ENCODE results near the gene DISP2. TPM values are rescaled to one million over a fixed set of nuclear protein-coding genes. Genes with fewer than 3 reads are reported as not detected.

DISP2 gene
- total RNA-seq, 1 experiment from 2014 or later, result 1.3 TPM

DNA sequence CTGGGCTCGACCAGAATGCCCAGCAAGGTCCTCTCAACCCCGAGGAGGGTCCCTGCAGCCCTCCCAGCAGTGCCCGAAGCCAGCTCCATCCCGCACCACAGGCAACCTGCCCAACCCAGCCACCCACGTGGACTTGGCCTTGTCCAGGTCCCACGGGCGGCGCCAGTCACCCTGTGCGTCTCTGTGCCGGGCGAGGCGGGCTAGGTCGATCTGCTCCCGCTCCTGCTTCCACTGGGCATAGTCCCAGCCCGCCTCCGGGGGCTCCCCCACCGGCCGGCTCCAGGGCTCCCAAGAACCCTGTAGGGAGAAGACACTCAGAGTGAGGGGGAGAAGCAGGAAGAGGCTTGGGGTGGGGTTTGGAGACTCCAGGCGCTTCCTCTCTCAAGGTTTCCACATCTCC lies 20.4 kb upstream of the DISP2 start:
- H3K27me3 ChIP-seq (ENCODE audit: insufficient read depth, low read length), result no peaks in the 10 kb centered on the region
- no peaks in the 10 kb centered on the region; a peak in 2 of 7 replicates for H3K36me3 Mint-ChIP-seq (ENCODE audit: insufficient read depth in 1 of 3, low read depth in 3 of 3)
- H3K27ac ChIP-seq (ENCODE audit: insufficient read length, low read depth, low read length), result no peak overlapping the region
- no peak overlapping the region for H3K14ac ChIP-seq (ENCODE audit: insufficient read depth, low read length)
- H3K4me1 ChIP-seq (ENCODE audit: insufficient read depth, low read length), result no peaks in the 10 kb centered on the region
- DNase-seq, result peak; percentile 52
- no peak overlapping the region for H2AK5ac ChIP-seq (ENCODE audit: insufficient read length, low read length)
- H4K5ac ChIP-seq (ENCODE audit: insufficient read length, low read depth, low read length), result no peak overlapping the region
- no peak overlapping the region for H3K27ac Mint-ChIP-seq
- H3K9ac ChIP-seq (ENCODE audit: extremely low read depth, insufficient read length, low read length), result no peak overlapping the region
- no peak overlapping the region for H3K18ac ChIP-seq (ENCODE audit: insufficient read length, low read depth, low read length)
- H3K4me1 Mint-ChIP-seq, result peaks cover 21 to 44% of the 10 kb centered on the region in 2 experiments
- no peak overlapping the region for H2BK20ac ChIP-seq (ENCODE audit: low read depth, low read length, poor library complexity, severe bottlenecking)
- no peak overlapping the region for H2BK15ac ChIP-seq (ENCODE audit: low read depth, low read length)
- H3K9me3 ChIP-seq (ENCODE audit: control insufficient read depth, low read depth, low read length), result no peaks in the 10 kb centered on the region
- WGBS (ENCODE audit: extremely low coverage, insufficient read length, low lambda C conversion rate), result no CpG with 5 or more reads among the region's 19 CpGs
- TF ChIP-seq, protein P1, sequence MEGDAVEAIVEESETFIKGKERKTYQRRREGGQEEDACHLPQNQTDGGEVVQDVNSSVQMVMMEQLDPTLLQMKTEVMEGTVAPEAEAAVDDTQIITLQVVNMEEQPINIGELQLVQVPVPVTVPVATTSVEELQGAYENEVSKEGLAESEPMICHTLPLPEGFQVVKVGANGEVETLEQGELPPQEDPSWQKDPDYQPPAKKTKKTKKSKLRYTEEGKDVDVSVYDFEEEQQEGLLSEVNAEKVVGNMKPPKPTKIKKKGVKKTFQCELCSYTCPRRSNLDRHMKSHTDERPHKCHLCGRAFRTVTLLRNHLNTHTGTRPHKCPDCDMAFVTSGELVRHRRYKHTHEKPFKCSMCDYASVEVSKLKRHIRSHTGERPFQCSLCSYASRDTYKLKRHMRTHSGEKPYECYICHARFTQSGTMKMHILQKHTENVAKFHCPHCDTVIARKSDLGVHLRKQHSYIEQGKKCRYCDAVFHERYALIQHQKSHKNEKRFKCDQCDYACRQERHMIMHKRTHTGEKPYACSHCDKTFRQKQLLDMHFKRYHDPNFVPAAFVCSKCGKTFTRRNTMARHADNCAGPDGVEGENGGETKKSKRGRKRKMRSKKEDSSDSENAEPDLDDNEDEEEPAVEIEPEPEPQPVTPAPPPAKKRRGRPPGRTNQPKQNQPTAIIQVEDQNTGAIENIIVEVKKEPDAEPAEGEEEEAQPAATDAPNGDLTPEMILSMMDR (conservative IDR thresholded peaks at IDR 0.05), result no peak
- no peak overlapping the region for H2BK5ac ChIP-seq (ENCODE audit: insufficient read length, low read length)
- H2BK120ac ChIP-seq (ENCODE audit: low read depth, low read length, poor library complexity, severe bottlenecking), result no peak overlapping the region
- H3K23ac ChIP-seq (ENCODE audit: insufficient read length, low read depth, low read length), result no peak overlapping the region
- H3T11ph ChIP-seq (ENCODE audit: low read length), result no peak overlapping the region
- H3K79me2 ChIP-seq (ENCODE audit: insufficient read depth, low read length), result no peaks in the 10 kb centered on the region
- H2BK12ac ChIP-seq (ENCODE audit: insufficient read length, low read depth, low read length), result no peak overlapping the region
- H3K56ac ChIP-seq (ENCODE audit: insufficient read length, low read depth, low read length), result no peak overlapping the region
- H4K8ac ChIP-seq (replicated peaks; ENCODE audit: insufficient read length, low read depth, low read length), result no peak overlapping the region
- no peak overlapping the region for H4K91ac ChIP-seq (ENCODE audit: insufficient read length, low read depth, low read length)
- H3K4me2 ChIP-seq (ENCODE audit: insufficient read depth, insufficient read length, low read length), result no peak overlapping the region
- no peak overlapping the region for H2AFZ ChIP-seq (ENCODE audit: low read length)
- H4K20me1 ChIP-seq (ENCODE audit: control insufficient read depth, insufficient read depth, insufficient read length), result no peaks in the 10 kb centered on the region
- H3K23me2 ChIP-seq (ENCODE audit: insufficient read length, low read depth, low read length, poor library complexity, severe bottlenecking), result no peaks in the 10 kb centered on the region
- H3K79me1 ChIP-seq (ENCODE audit: insufficient read depth, low read depth, low read length, poor library complexity, severe bottlenecking), result no peaks in the 10 kb centered on the region
- peaks cover 11% of the 10 kb centered on the region for H3K27me3 Mint-ChIP-seq (ENCODE audit: low read depth)
- H3K9me3 Mint-ChIP-seq, result no peaks in the 10 kb centered on the region
- no peak overlapping the region for H3K4me3 Mint-ChIP-seq
- no peak overlapping the region for H3K4ac ChIP-seq (ENCODE audit: low read depth, low read length)
